Stimulated activated naive CD8-positive, alpha-beta T cell treated with anti-CD3 and anti-CD28 coated beads, Interleukin-15, amount 100 ng/mL, for 72 hours (primary cell): ENCODE measurements around the gene CDC45.

Source experiments
- ATAC-seq: fragments of 150-1000 bp; cut with Tn5 transposase; 2 replicates; pipeline ENCODE4 v1.10.0; 2021; ENCODE audit warnings: mild to moderate bottlenecking, moderate library complexity
- DNase-seq, 2 donors: peaks; one replicate each; pipeline ENCODE4 v3.0.0; 2021 to 2022
- H3K27ac Mint-ChIP-seq, 2 donors: one replicate each; pipeline ENCODE4 v1.8.0; 2022; ENCODE audit warnings: mild to moderate bottlenecking in 2 of 2, mixed read lengths in 2 of 2, moderate library complexity in 2 of 2
- H3K27me3 Mint-ChIP-seq: one replicate; pipeline ENCODE4 v1.8.0; 2022; ENCODE audit warnings: mixed read lengths
- H3K4me1 Mint-ChIP-seq: one replicate; pipeline ENCODE4 v1.8.0; 2022; ENCODE audit warnings: mild to moderate bottlenecking, mixed read lengths
- H3K4me3 Mint-ChIP-seq, 2 donors: one replicate each; pipeline ENCODE4 v1.8.0; 2022; ENCODE audit warnings: mild to moderate bottlenecking in 2 of 2, mixed read lengths in 2 of 2, moderate library complexity in 1 of 2
- H3K9me3 Mint-ChIP-seq, 2 donors: one replicate each; pipeline ENCODE4 v1.8.0; 2022; ENCODE audit warnings: mixed read lengths in 2 of 2

Gene CDC45

DNA sequence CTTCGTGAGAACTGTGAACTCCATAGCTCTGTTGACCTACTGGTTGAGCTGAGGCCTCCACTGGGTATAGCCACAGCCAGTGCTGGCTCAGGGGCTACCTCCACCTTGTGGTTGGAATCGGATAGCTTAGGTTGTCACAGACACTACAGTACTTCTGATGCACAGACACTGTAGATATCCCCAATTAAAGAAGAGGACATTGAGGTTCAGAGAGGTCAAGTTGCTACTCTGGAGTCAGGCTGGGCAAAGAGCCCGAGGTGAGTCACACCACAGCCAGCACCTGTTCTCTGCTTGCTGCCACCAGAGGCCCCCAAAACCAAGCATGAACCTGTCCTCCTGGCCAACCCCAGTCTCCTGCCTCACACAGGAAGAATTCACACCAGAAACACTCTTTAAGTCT lies 6.1 kb upstream of the CDC45 start:
- H3K9me3 Mint-ChIP-seq, result no peaks in the 10 kb centered on the region
- ATAC-seq, result no peak
- no peaks in the 10 kb centered on the region for H3K27me3 Mint-ChIP-seq
- no peak overlapping the region for H3K4me3 Mint-ChIP-seq
- H3K4me1 Mint-ChIP-seq, result peaks cover 26% of the 10 kb centered on the region
- no peak for DNase-seq
- H3K27ac Mint-ChIP-seq, result peak overlapping the region in 1 of 2 donors; percentile 74

DNA sequence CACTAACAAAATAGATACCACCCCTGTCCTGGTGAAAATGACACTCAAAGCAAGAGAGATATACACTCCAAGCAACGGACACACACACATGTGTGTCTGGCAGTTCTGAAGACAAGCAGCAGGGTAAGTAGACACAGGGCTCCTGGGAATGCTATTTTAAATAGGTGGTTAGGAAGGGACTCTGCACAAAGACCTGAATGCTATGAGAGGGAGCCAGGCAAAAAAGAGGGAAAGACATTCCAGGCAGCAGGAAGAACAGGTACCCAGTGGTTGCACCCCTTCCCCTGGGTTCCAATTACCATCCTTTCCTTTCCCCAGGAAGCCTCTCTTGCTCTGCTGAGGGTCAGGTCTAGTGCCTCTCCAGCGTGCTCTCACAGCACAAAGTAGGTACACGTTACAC lies 3.7 kb upstream of the CDC45 start:
- H3K4me3 Mint-ChIP-seq, result no peak overlapping the region
- peaks cover 42% of the 10 kb centered on the region for H3K4me1 Mint-ChIP-seq
- H3K27ac Mint-ChIP-seq, result no peak overlapping the region

DNA sequence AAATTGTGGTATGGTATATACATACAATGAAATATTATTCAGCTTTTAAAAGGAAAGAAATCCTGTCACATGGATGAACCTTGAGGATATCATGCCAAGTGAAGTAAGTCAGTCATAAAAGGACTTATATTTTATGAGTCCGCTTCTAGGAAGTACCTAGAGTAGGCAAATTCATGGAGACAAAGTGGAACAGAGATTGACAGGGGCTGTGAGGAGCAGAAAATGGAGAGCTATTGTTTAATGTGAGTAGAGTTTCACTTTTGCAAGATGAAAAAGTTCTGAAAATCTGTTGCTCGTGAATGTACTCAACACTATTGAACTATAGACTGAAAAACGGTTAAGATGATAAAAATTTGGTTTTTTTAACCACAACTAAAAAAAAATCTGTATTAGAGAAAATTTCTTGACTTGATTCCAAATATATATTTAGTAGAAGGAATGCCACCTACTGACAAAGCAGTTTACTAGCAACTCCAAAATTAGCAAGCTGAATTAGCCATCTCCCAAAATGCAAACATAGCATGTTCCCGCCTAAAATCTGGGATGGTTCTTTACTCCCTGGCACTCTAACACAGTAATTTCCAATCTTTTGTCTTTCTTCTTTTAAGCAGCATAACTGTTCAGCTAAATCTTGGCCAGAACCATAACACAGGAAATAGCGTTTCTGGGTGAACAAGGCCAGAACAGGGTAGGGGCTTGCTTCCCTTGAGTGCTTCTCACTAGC lies 2.2 kb upstream of the CDC45 start:
- peaks cover 43% of the 10 kb centered on the region for H3K4me1 Mint-ChIP-seq
- DNase-seq, result no peak

More for the DNA sequence above, 3.7 kb upstream of the CDC45 start:
- H3K9me3 Mint-ChIP-seq, result no peaks in the 10 kb centered on the region
- no peak for DNase-seq
- no peak for ATAC-seq
- no peaks in the 10 kb centered on the region for H3K27me3 Mint-ChIP-seq

DNA sequence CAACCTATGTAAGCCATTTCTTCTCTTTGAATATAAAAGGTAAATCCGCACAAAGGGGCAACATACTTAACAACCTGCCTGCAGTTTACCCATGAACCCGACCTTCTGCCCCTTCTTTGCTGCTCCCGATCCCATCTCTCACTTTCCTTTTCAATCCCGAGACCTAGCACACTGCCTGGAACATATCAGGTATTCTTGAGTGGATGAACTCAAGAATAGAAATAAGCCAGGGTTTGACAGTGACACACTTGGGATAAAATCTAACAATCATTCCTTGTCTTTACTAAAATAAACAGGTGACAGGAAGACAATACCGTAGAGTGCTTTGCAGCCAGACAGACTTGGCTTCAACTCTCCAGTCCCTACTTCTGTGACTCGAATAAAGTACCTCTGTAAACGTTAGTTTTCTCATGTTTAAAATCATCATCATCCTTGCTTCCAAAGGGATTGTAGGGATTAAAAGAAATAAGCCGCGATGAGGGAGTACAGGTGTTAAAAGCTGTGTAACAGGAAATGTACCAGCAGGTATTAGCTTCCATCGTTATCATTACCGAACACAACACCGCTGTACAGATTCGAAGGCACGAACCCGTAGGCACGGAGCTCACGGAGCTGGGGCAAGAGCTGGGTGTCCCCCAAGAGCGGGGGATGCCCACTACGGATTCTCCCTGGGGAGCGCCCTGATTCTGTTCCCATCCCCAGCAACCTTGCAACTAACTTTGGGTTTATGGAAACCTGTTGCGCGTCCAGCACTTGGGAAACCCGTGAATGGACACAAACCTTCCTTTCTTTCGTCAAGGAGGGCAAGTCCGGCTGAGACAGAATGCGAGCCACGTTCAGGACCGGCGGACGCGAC lies 1.4 kb upstream of the CDC45 start:
- ATAC-seq (no peak), DNase-seq (peak; percentile 17 to 26)
- Mint-ChIP-seq H3K27ac (peak overlapping the region; percentile 83 to 95), H3K9me3 (no peaks in the 10 kb centered on the region), H3K4me3 (peak overlapping the region; percentile 98 to 99), H3K4me1 (peaks cover 43% of the 10 kb centered on the region), H3K27me3 (no peaks in the 10 kb centered on the region)

More for the DNA sequence above, 2.2 kb upstream of the CDC45 start:
- Mint-ChIP-seq H3K27ac (peak overlapping the region; percentile 83 to 95), H3K4me3 (peak overlapping the region; percentile 98 to 99), H3K27me3 (no peaks in the 10 kb centered on the region), H3K9me3 (no peaks in the 10 kb centered on the region)
- no peak for ATAC-seq

DNA sequence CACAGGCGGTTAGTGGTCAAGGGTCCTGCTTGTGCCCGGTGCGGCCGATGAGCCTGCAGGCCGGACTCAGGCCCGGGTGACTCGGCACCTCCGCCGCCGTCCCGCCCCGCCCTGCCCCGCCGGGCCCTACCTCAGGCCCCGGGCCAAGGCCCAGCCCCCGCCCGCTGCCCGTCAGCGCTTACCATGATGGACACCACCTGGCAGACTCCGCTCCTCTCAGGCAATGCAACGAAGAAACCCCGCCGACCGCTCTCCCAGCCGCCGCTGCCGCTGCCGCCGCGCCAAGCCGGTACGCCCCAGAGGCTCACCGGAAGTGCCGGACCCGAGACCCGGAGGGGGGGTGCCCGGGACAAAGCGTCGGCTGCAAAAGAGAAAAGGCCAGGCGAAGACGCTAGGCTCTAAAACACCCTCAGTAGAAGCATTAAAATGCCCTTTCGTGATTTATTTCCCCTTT lies 792 bp upstream of the CDC45 start, which contains the start of gene UFD1:
Gene UFD1, minus strand, starts transcription at position 293 of the 454 bp plus-strand sequence. Its CDS starts 108 bp downstream, at position 185.
- peak; percentile 86 for DNase-seq
- H3K9me3 Mint-ChIP-seq, result no peaks in the 10 kb centered on the region
- peak within 1 kb of the TSS; percentile 98 to 99 for H3K4me3 Mint-ChIP-seq
- ATAC-seq, result peak; percentile 72
- peaks cover 47% of the 10 kb centered on the region for H3K4me1 Mint-ChIP-seq
- no peaks in the 10 kb centered on the region for H3K27me3 Mint-ChIP-seq
- peak within 1 kb of the TSS; percentile 100 for H3K27ac Mint-ChIP-seq

DNA sequence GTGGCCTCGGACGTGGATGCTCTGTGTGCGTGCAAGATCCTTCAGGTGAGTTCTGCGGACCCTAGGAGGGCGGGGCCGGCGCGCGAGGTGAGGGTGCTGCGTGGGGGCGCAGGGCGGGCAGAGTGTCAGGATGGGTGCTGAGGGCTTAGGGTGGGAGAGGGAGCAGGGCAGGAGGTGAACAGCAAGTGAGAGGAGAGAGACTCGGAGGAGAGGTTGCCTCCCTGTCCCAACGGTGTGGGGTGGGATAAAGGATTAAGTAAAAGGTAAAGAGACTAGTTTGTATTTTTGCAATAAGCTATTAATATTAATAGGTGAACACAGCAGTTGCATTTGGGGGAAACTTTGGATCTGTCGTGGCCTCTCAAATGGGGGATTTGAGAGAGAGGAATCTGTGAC lies 451 bp downstream of the CDC45 start:
- Mint-ChIP-seq H3K4me3 (peak overlapping the region; percentile 98 to 99), H3K27me3 (no peaks in the 10 kb centered on the region), H3K27ac (peak overlapping the region; percentile 91 to 100), H3K9me3 (no peaks in the 10 kb centered on the region), H3K4me1 (peaks cover 47% of the 10 kb centered on the region)
- ATAC-seq, result peak; percentile 10
- no peak for DNase-seq

DNA sequence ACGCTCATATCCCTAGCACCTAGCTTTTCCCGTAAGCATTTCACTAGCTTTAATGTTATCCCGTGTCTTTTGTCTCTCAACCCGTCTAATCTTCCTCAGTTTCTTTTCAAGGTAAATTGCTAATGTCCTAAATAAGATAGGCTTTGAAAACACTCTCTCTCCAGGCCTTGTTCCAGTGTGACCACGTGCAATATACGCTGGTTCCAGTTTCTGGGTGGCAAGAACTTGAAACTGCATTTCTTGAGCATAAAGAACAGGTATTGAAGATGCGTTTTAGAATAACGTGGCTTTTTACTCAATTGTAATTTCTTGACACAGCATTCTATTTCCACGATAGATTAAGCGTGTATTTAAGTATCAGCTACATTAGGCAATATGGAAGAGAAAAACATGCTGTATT lies 1.1 kb downstream of the CDC45 start:
- Mint-ChIP-seq H3K4me3 (peak overlapping the region; percentile 98 to 99), H3K27me3 (no peaks in the 10 kb centered on the region)
- DNase-seq, result no peak

DNA sequence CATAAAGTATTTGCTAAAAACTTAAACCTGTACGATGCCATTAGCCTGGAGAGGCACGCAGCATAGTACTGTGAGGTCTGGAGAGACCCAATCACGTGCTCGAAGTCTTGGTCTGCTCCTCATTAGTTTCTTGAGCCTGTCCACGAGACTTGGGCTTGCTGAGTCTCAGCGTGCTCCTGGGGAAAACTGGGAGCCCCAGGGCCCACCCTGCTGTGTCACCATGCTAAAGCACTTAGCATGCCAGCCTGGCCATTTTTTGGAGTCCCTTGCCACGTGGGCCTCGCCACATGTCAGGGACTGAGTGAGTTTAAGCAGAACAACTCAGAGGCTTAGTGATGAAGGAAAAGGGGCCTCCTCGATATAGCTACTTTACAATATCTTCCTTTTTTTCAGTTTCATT lies 2.6 kb downstream of the CDC45 start:
- DNase-seq (no peak), ATAC-seq (no peak)
- H3K27me3 Mint-ChIP-seq, result no peaks in the 10 kb centered on the region
- H3K9me3 Mint-ChIP-seq, result no peaks in the 10 kb centered on the region
- no peak overlapping the region for H3K27ac Mint-ChIP-seq
- no peak overlapping the region for H3K4me3 Mint-ChIP-seq
- peaks cover 35% of the 10 kb centered on the region for H3K4me1 Mint-ChIP-seq

More for the DNA sequence above, 1.1 kb downstream of the CDC45 start:
- Mint-ChIP-seq H3K9me3 (no peaks in the 10 kb centered on the region), H3K27ac (peak overlapping the region in 1 of 2 donors; percentile 34), H3K4me1 (peaks cover 44% of the 10 kb centered on the region)
- no peak for ATAC-seq

DNA sequence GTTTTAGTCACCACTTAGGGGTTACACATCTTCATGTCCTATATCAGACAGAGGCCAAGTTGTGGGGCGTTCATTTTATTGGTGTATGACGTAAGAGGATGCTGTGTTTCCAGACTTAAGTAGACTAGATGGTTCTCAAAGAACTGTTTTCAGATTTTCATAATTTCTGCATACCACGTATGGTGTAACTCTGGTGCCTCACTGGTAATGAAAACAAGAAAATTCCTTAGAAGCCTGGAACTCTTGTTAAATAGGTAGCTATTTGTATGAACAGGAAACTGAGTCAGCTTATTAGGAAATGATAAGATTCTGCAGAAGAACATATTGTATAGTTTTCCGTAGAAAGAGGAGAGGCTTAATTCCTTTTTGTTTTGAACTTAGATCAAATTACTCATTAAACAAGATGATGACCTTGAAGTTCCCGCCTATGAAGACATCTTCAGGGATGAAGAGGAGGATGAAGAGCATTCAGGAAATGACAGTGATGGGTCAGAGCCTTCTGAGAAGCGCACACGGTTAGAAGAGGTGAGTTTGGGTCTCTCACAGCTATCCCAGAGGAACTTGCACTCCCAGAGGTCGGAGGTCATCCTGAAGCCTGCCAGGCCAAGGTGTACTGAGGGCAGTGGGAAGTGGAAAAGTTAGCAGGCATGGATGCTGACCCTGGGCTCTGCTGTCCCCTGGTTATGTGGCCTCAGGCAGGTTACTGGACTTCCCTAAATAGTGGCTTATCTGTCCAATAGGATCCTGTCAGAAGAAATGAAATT lies 3.9 kb downstream of the CDC45 start:
- no peaks in the 10 kb centered on the region for H3K9me3 Mint-ChIP-seq
- H3K27me3 Mint-ChIP-seq, result no peaks in the 10 kb centered on the region
- no peak overlapping the region for H3K4me3 Mint-ChIP-seq
- peak overlapping the region in 1 of 2 donors; percentile 5 for H3K27ac Mint-ChIP-seq
- DNase-seq (no peak), ATAC-seq (no peak)
- peaks cover 25% of the 10 kb centered on the region for H3K4me1 Mint-ChIP-seq

DNA sequence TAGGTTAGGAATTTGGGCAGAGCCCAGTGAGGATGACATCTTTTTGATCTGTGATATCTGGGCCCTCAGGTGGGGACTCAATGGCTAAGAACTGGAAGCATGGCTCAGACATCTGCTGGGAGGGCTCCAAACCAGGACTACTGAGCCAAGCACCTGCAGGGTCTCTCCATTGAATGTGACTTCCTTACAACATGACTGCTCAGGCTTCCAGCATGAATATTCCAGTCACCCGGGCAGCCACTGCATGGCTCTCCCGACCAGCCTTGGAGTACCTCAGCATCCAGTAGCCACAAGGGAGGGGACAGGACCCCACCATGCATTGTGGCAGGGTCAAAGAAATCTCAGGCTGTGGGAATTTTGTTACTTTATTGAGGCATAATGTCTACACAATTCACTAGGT lies 8.6 kb downstream of the CDC45 start:
- Mint-ChIP-seq H3K9me3 (no peaks in the 10 kb centered on the region), H3K27ac (no peak overlapping the region), H3K4me1 (peaks cover 24% of the 10 kb centered on the region), H3K4me3 (no peak overlapping the region), H3K27me3 (no peaks in the 10 kb centered on the region)
- no peak for ATAC-seq
- DNase-seq, result no peak

DNA sequence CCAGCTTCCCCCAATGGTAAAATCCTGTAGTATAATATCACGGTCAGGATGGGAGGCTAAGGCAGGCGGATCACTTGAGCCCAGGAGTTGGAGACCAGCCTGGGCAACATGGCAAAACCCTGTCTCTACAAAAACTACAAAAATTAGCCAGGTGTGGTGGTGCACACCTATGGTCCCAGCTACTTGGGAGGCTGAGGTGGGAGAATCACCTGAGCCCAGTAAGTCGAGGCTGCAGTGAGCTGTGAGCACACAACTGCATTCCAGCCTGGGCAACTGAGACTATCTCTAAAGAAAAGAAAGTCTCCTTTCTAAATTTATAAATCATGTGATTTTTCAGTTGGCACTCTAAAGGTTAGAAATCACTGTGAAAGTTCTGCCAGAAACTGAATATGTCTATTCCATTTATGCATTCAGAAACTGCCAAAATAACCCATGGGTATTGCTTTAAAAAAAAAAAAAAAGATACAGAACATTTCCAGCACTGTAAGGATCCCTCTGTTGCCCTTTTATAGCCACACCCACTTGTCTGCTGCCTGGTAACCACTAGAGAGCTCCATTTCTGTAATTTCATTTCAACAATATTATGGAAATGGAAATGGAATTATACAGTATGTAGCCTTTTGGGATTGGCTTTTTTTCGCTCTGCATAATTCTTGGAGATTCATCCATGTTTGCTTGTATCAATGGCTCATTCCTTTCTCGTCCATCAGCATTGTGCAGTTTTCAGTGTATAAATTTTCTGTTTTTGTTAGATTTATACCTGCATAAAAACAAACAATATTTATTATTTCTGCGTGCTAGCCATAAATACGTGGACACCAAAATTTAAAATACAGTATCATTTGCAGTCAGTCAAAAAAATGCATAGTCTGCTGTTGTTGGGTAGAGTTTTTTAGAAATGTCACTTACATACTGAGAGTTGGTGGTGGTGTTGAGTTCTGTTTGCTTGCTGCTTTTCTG lies 9.4 kb downstream of the CDC45 start:
- no peak for ATAC-seq
- H3K4me1 Mint-ChIP-seq, result peaks cover 20% of the 10 kb centered on the region
- no peaks in the 10 kb centered on the region for H3K9me3 Mint-ChIP-seq
- no peak for DNase-seq
- no peak overlapping the region for H3K4me3 Mint-ChIP-seq
- H3K27me3 Mint-ChIP-seq, result no peaks in the 10 kb centered on the region
- H3K27ac Mint-ChIP-seq, result no peak overlapping the region

DNA sequence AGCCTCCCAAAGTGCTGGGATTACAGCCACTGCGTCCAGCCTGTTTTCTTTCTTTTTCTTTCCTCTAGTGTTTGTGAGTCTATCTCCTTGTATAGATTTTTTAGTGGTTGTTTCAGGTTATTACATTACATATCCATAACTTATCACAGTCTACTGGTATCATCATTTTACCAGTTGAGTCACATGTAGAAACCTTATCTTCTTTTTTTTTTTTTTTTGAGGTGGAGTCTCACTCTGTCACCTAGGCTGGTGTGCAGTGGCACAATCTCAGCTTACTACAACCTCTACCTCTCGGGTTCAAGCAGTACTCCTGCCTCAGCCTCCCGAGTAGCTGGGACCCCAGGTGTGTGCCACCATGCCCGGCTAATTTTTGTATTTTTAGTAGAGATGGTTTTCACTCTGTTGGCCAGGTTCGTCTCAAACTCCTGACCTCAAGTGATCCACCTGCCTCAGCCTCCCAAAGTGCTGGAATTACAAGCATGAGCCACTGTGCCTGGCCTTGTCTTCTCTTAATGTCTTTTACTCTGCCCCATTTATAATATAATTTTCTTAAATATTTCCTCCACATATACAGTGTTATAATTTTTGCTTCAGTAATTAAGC lies 11.0 kb downstream of the CDC45 start:
- no peak for ATAC-seq
- no peaks in the 10 kb centered on the region for H3K27me3 Mint-ChIP-seq
- H3K27ac Mint-ChIP-seq, result no peak overlapping the region
- H3K4me1 Mint-ChIP-seq, result peaks cover 15% of the 10 kb centered on the region
- no peak for DNase-seq
- H3K9me3 Mint-ChIP-seq, result no peaks in the 10 kb centered on the region
- no peak overlapping the region for H3K4me3 Mint-ChIP-seq

DNA sequence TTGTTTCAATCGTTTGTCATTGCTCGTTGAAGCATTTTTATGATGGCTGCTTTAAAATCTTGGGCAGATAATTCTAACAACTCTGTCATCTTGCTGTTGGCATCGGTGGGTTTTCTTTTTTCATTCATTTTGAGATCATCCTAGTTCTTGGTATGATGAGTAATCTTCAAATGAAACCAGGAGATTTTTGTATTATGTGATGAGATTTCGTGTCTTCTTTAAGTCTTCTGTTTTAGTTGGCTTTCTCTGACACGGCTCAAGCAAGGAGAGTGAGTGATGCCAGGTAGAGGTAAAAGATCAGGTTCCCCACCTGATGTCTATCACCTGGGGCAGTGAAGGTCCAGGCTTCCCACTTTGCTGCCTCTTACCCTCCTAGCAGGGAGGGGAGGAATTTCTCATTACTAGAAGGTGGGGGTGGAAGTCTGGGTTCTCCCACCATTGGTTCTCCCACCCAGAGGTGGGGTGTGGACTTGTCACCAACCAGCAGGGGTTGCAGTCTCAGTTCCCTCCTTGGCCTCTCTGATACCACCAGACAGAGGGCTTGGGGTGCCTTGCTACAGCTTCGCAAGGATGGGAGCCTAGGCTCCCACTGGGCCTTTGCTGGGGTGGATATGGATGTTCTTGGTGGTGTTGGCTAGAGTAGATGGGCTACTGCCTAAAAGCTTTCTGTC lies 12.9 kb downstream of the CDC45 start:
- Mint-ChIP-seq H3K4me1 (peaks cover 15% of the 10 kb centered on the region), H3K27ac (no peak overlapping the region), H3K4me3 (no peak overlapping the region), H3K9me3 (no peaks in the 10 kb centered on the region), H3K27me3 (no peaks in the 10 kb centered on the region)
- ATAC-seq (no peak), DNase-seq (no peak)
